HepG2 (cell line): ENCODE results near the gene KRTAP1-5. TPM values are rescaled to one million over a fixed set of nuclear protein-coding genes. Genes with fewer than 3 reads are reported as not detected.

ENCODE experiments used
- BRCA1 ChIP-seq: sonication (generic); formaldehyde crosslinking; IDR thresholded peaks from 2 replicates; pipeline ENCODE4 v1.4.0; 2020; ENCODE audit warnings: missing genetic modification reagents
- CEBPG ChIP-seq: IDR thresholded peaks from 2 replicates; pipeline ENCODE4 v1.6.1; 2016
- EP300 ChIP-seq, 3 experiments: sonication (generic) in 1 of 3; formaldehyde crosslinking in 1 of 3; IDR thresholded peaks; 2 replicates each; pipeline versions ENCODE4 v1.5.1 to v1.6.1; 2011 to 2020; ENCODE audit warnings: low read depth in 2 of 3, low read length in 2 of 3, borderline replicate concordance in 1 of 3, improper control_type of control experiment in 1 of 3, mild to moderate bottlenecking in 1 of 3, missing genetic modification reagents in 1 of 3, moderate library complexity in 1 of 3
- FOXP4 ChIP-seq: sonication (generic); formaldehyde crosslinking; IDR thresholded peaks from 2 replicates; pipeline ENCODE4 v1.4.0; 2020; ENCODE audit warnings: missing genetic modification reagents
- HDAC6 ChIP-seq: fragments of 200-600 bp; sonication (generic); IDR thresholded peaks from 2 replicates; pipeline ENCODE4 v1.7.0; 2017; ENCODE audit warnings: mild to moderate bottlenecking, antibody characterized with exemption, low read length, low read depth
- IRX3 ChIP-seq: sonication (generic); formaldehyde crosslinking; IDR thresholded peaks from 2 replicates; pipeline ENCODE4 v1.8.1; 2023; ENCODE audit warnings: mild to moderate bottlenecking, low read depth, missing genetic modification reagents, borderline replicate concordance
- LCORL ChIP-seq, 2 experiments: fragments of 450-650 bp in 1 of 2; sonication (generic) in 1 of 2; formaldehyde crosslinking in 1 of 2; IDR thresholded peaks; 2 replicates each; pipeline versions ENCODE4 v1.5.0 to v1.6.1; 2017 to 2020; ENCODE audit warnings: antibody characterized with exemption in 1 of 2, missing genetic modification reagents in 1 of 2
- MATR3 ChIP-seq: sonication (generic); formaldehyde crosslinking; IDR thresholded peaks from 2 replicates; pipeline ENCODE4 v1.4.0; 2020; ENCODE audit warnings: missing genetic modification reagents
- MED1 ChIP-seq: sonication (generic); formaldehyde crosslinking; IDR thresholded peaks from 2 replicates; pipeline ENCODE4 v1.4.0; 2020; ENCODE audit warnings: missing genetic modification reagents
- MIXL1 ChIP-seq: IDR thresholded peaks from 2 replicates; pipeline ENCODE4 v1.6.1; 2016
- PATZ1 ChIP-seq: sonication (generic); formaldehyde crosslinking; IDR thresholded peaks from 2 replicates; pipeline ENCODE4 v1.4.0; 2020; ENCODE audit warnings: missing genetic modification reagents
- PLRG1 ChIP-seq: fragments of 450-650 bp; conservative IDR thresholded peaks from 2 replicates; pipeline ENCODE4 v1.6.1; 2016
- REST ChIP-seq, 2 experiments: IDR thresholded peaks; 2 replicates each; pipeline ENCODE4 v1.6.1; 2011 to 2012; ENCODE audit warnings: low read length in 2 of 2, borderline replicate concordance in 1 of 2, low read depth in 1 of 2, mild to moderate bottlenecking in 1 of 2, moderate library complexity in 1 of 2
- TEF ChIP-seq: sonication (generic); formaldehyde crosslinking; IDR thresholded peaks from 2 replicates; pipeline ENCODE4 v1.5.0; 2020; ENCODE audit warnings: missing genetic modification reagents
- TSC22D2 ChIP-seq: sonication (generic); formaldehyde crosslinking; IDR thresholded peaks from 2 replicates; pipeline ENCODE4 v1.5.1; 2020; ENCODE audit warnings: missing genetic modification reagents, mild to moderate bottlenecking, borderline replicate concordance
- ZNF138 ChIP-seq: sonication (generic); formaldehyde crosslinking; IDR thresholded peaks from 2 replicates; pipeline ENCODE4 v1.5.0; 2020; ENCODE audit warnings: mild to moderate bottlenecking, low read depth, missing genetic modification reagents
- ZNF563 ChIP-seq: sonication (generic); formaldehyde crosslinking; IDR thresholded peaks from 2 replicates; pipeline ENCODE4 v1.8.0; 2022; ENCODE audit warnings: mild to moderate bottlenecking, moderate library complexity, missing genetic modification reagents
- polyA plus RNA-seq, 8 experiments: library from polyadenylated mRNA; depleted of rRNA in 3 of 8; stranded (reverse) in 7 of 8; unstranded in 1 of 8; fragments of >200 nt; fragmentation: Illumina TruSeq in 4 of 8; extraction: Trizol in 4 of 8; gene quantifications; 2 replicates each; pipeline versions ENCODE4 v1.2.1 to v1.2.3, GENCODE V29; 2011 to 2016; ENCODE audit warnings: low read depth in 4 of 8, missing spikeins in 1 of 8, mixed read lengths in 1 of 8; ENCODE audit not compliant: insufficient read depth in 1 of 8
- total RNA-seq, 5 experiments: library from RNA; depleted of rRNA; stranded (reverse); fragments of >200 nt; fragmentation: Illumina TruSeq; extraction: Trizol; gene quantifications; 2 replicates each; pipeline ENCODE4 v1.2.3, GENCODE V29; 2016; ENCODE audit warnings: low read depth in 1 of 5
- TF ChIP-seq, protein P1 (sequence below): sonication (generic); formaldehyde crosslinking; IDR thresholded peaks from 2 replicates; pipeline ENCODE4 v1.9.0; 2022; ENCODE audit warnings: missing genetic modification reagents, mild to moderate bottlenecking, borderline replicate concordance

Gene KRTAP1-5
- total and polyA plus RNA-seq, 2 of the 13 experiments (the other 11 are each of a cell fraction or from before 2014, with no cell fraction given) = 0.09 TPM; not detected in 1

DNA sequence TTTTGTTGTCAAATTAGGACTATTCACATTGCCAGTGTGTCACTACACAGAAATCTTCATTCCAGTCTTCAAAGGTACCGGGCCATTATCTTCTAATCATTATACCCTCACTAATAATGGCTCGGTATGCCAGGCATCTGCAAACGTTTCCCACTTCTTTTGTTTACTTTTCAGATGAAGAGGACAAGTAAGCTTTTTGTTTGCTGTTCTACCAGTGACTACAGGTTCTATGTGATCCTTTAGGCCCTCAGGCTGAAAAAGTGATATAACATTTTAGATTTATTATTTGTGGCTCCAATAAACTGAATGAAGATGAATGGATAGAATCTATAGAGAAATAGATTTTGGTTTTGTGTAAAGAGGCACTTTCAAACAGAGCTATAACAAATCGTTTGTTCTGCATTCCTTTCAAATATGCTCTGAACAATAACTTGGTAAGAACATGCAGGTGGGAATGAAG lies 17.7 kb downstream of the KRTAP1-5 start (continued):
- TF ChIP-seq ZNF563 (CRISPR knock-in tag) (no peak), PATZ1 (CRISPR knock-in tag) (no peak), FOXP4 (peak; percentile 96), BRCA1 (CRISPR knock-in tag) (no peak; the same call in 1 of the 2 replicates), TSC22D2 (CRISPR knock-in tag) (no peak), ZNF138 (CRISPR knock-in tag) (no peak), REST (IDR thresholded peaks at IDR 0.05; ENCODE audit: borderline replicate concordance in 1 of 2, low read depth in 1 of 2, low read length in 2 of 2) (no peak; a peak in 1 of 4 replicates), MIXL1 (CRISPR knock-in tag) (peak; percentile 98), HDAC6 (no peak), EP300 (IDR thresholded peaks at IDR 0.05; ENCODE audit: low read depth in 2 of 2, low read length in 2 of 2) (peak; percentile 38 to 97; a peak in 3 of 4 replicates), EP300 (CRISPR knock-in tag; IDR thresholded peaks at IDR 0.05; ENCODE audit: borderline replicate concordance) (peak; percentile 90), MATR3 (CRISPR knock-in tag) (no peak), MED1 (CRISPR knock-in tag) (peak; percentile 89), CEBPG (peak; percentile 55), TEF (0 out of 2 replicates have a peak, but pooled peaks have one; percentile 18), LCORL (IDR thresholded peaks at IDR 0.05) (no peak), LCORL (CRISPR knock-in tag; IDR thresholded peaks at IDR 0.05) (peak; percentile 66; the same call in 1 of the 2 replicates), IRX3 (CRISPR knock-in tag) (no peak), PLRG1 (no peak)
- TF ChIP-seq, protein P1, sequence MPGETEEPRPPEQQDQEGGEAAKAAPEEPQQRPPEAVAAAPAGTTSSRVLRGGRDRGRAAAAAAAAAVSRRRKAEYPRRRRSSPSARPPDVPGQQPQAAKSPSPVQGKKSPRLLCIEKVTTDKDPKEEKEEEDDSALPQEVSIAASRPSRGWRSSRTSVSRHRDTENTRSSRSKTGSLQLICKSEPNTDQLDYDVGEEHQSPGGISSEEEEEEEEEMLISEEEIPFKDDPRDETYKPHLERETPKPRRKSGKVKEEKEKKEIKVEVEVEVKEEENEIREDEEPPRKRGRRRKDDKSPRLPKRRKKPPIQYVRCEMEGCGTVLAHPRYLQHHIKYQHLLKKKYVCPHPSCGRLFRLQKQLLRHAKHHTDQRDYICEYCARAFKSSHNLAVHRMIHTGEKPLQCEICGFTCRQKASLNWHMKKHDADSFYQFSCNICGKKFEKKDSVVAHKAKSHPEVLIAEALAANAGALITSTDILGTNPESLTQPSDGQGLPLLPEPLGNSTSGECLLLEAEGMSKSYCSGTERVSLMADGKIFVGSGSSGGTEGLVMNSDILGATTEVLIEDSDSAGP (CRISPR knock-in tag) = no peak
